HG03457 (cell line): ENCODE results near the gene TMUB1.

Experiments
- ATAC-seq: cut with Tn5 transposase; IDR thresholded peaks from one replicate; pipeline ENCODE4 v1.9.1; 2021; ENCODE audit warnings: moderate number of reproducible peaks; ENCODE audit not compliant: unreplicated experiment

Gene TMUB1

DNA sequence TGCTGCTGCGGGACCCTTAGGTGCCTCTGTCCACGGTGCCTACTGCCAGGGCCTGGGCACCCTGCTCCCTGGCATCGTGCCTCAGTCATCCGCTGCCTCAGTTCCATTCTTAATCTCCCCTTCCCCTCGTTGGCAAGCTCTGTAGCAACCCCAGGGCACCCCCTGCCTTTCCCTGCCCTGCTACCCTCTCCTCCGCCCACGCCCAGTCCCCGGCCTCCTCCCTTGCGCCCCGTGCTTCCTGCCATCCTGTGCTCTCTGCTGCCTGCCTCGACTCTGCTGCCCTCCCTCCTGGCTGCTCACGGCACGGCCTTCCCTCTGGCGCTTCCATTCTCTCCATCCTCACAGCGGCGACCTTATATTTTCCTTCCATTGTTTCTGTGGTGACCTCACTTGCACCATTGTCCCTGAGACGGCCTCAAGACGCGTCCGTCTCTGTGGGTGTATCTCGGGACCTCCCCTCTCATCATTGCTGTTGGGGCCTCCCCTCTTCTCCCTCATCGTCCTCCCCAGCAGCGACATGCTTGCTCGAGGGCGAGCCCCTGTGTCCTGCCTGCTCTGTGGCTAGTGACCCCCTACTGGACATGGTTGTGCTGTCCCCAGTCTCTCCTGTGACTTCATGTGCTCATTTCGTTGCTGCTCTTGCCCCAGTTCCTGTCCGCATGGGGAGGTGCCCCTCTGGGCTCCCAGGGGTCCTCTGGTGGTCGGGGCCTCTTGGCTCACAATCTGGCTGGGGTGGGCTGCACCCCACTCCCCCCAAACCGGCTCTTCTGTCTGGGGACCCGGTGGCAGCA lies 38.3 kb upstream of the TMUB1 start:
- ATAC-seq: no peak

DNA sequence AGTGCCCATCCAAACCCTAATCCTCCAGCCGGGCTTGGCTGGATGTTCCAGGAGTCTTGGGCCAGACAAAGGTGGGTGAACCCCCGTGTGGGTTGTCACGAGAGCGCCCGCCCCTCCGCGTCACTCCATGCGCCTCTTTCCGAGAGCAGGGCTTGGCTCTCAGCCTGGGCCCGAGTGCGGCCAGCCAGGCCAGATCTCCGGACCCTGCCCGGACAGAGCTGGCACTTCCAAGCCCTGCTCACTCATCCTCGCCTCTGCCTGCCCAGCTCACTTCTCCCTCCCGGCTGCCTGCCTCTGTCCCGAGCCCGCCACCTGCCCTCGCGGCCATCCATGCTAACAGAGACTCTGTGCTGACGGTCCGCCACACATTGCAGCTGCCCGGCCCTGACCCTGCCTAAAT lies 37.6 kb upstream of the TMUB1 start:
- ATAC-seq: no peak

- no peak for ATAC-seq
These were observed 36.6 kb upstream of the TMUB1 start for GRCh38 chr7:151119902-151120301.

DNA sequence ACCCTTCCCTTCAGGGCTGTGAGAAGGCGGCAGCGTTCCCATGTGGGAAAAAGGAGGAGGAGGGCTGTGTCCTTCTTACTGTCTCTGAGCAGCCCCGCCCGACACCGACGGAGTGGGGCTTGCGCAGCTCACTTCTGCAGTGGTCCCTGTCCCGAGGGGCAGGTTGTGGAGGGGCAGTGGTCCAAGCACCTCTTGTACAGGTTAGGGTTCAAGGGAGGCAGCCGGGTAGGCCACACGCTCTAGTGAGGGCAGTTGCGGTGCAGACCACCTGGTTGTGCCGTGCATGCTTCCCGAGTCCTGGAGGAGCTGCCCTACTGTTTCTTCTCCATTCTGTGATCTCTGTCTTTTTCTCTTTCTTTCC lies 35.7 kb upstream of the TMUB1 start:
- ATAC-seq: no peak

DNA sequence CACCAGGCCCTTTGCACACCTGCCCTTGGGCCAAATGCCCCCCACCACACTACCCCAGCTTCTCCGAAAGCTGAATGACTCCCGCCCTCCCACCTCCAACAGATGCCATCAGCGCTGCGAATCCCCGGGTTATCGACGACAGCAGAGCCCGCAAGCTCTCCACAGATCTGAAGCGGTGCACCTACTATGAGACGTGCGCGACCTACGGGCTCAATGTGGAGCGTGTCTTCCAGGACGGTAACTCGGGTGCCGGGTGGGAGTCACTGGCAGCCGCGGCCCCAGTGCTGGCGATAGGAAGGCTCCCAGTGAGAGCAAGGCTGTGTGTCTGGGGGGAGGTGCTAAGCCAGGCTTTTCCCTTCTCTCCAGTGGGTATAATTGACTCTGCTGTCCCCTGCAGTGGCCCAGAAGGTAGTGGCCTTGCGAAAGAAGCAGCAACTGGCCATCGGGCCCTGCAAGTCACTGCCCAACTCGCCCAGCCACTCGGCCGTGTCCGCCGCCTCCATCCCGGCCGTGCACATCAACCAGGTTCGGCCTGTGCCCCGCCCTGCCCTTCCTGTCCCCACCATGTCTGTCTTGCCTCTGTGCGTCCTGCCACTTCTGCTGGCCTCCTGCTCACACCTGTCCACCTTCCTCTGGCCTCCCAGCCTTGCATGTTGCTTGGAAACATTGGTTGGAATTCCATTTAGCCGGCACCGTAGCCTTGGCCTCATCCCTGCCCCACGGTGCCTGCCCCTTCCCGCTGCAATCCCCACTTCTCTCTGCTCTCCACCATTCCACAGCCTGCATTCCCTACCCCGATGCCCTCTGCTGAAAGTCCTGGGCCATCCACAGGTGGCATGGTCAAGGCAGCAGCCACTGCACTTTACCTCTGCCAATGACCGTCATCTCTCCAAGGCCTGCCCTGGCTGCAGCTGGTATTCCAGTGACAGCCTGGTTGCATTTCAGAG lies 35.1 kb upstream of the TMUB1 start:
- ATAC-seq: no peak

DNA sequence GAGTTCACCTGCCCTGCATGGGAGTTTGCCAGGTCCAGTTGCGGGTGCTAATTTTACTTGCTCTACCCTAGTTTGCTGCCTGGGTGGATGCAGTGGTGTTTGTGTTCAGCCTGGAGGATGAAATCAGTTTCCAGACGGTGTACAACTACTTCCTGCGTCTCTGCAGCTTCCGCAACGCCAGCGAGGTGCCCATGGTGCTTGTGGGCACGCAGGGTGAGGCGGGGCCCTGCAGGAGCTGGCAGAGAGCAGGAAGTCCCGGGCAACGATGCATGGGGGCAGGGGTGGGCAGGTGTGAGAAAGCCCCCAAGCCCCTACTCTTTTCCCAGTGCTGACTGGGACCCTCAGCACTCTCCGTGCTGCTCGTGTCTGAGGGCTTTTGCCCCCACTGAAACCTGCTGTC lies 34.3 kb upstream of the TMUB1 start:
- no peak for ATAC-seq

DNA sequence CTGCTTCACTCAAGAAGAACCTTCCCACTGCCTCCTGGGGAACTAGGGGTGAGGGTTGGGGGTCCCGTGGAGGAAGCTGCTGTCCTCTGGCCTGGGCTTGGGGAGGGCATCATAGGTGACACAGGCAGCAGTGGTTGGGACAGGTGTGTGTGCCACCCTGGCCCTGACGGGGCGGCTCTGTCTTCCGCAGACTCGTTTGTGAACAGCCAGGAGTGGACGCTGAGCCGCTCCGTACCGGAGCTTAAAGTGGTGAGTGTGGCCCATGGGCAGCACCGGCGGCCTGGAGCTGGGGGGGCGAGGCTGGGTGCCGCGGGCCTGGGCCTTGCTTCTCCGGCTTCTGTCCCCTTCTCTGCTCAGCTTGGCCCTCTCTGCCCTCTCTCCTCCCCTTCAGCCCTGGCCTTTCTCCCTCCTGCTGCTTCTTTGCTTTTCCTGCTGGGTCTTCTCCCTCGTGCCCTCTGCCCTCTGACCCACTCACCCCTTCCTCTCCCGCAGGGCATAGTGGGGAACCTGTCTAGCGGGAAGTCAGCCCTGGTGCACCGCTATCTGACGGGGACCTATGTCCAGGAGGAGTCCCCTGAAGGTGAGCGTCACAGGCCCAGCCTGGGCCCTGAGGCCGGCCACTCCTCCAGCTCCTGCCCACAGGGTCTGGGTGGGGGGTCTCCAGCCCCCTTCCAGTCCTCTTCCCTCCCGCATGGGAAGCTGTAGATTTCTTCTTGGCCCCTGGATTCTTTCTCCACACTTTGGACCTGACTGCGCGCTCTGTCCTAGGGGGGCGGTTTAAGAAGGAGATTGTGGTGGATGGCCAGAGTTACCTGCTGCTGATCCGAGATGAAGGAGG lies 33.5 kb upstream of the TMUB1 start:
- no peak for ATAC-seq

GRCh38 chr7:151115836-151116418 lies 32.6 kb upstream of the TMUB1 start:
- no peak for ATAC-seq

- no peak for ATAC-seq
These were observed 32.0 kb upstream of the TMUB1 start for GRCh38 chr7:151115121-151115835.

DNA sequence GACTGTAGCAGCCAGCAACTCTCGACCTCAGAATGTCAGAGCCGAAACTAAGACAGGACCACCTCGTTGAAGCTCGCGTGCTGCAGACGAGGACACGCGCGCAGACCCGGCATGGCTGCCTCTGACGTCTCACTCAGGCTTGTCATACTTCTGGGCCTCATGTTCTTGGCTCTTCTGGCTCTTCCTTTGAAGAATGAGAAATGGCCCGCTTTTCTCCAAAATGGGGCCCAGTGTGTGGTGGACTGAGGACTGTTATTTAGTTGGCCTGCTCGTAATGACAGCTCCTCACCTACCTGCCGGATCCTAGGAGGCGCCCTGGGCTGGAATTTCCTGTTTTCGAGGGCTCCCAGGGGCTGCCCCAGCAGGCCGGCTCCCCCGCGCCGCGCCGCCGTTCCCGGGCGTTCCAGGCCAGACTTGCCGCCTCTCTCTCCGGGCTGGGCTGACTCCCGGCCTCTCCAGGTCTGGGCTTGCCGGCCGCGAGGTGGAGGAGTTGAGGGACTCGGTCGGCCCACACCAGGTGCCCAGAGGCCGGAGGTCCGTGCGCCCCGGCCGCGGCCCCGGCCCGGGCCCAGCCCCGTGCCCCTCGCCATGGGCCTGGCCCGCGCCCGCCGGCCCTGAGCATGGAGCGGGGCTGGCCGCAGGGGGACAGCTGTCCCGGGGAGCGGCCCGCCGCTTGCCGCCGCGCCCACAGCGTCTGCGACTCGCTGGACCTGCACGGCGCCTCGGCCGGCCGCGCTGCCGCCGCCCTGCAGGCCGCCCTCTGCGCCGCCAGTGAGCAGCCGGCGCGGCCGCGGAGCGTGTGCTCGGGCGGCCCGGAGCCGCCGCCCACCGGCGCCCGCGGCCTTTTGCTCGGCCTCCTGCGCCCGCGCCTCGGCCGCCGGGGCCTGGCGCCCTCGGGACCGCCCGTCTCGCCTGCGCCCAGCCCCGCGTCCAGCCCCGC lies 31.1 kb upstream of the TMUB1 start:
- ATAC-seq: no peak

DNA sequence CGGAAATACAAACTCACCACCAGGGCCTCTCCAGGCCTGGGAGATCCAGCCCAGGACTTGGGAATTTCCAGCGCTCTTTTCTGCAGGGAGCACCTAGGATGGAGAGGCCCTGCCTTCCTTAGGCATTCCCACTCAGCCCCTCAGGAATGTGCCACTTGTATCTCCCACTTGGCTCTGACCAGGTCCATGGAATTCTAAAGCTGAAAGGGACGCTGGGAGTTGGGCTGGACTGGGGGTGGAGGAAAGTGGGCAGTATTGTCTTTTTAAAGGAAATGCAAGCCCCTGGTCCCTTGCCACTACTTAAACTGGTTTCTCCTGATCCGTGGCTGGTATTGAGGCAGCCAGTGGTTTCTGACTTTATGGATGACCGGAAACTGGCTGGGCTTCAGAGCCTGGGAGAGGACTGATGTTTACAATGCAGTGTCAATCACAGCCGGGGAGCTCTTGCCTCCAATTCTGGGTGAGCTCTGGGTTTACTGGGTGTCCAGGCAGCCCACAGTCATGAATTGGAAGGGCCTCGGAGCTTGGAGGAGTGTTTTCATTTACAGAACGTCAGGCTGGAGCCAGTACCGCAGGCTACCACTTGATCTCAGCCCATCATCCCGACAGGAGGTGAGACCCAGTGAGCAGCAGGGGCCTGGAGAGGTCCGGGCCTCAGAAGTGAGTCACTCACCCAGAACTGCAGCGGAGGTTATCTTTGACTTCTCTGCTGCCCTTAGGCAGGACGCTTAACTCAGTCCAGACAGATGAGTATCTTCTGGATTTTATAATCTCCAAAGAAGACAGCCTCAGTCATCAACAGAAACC lies 30.3 kb upstream of the TMUB1 start:
- ATAC-seq: no peak

GRCh38 chr7:151110941-151111645 lies 27.8 kb upstream of the TMUB1 start:
- peak; percentile 71 for ATAC-seq

DNA sequence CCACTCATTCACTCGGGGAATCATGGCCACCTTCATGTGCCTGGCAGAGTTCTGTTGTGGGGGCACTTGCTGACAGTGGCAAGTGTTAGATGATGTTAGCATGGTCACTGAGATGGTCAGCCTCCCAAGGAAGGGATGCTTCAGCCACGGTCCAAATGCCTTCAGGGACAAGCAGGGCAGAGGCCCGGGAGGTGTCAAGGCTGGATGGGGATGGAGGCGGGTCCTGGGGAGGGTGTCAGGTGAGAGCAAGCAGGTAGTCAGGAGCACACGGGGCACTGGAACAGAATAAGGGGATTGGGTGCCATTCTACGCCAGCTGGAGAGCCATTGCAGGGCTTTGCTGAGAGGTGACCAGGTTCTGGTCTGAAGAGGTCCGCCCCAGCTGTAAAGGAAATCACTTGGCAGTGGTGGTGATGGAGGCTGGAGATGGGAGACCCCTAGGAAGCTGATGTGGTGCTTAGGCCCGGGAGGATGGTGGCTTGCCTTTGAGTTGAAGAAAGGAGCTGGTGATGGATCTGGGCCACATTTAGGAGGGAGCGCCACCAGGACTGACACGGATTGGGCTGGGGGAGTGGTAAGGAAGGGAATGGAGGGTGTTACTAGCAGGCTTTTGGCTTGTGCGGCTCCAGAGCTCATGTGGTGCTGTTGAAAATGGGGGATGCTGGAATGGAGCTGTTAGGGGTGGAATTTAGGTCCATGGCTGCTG lies 27.1 kb upstream of the TMUB1 start:
- no peak for ATAC-seq

DNA sequence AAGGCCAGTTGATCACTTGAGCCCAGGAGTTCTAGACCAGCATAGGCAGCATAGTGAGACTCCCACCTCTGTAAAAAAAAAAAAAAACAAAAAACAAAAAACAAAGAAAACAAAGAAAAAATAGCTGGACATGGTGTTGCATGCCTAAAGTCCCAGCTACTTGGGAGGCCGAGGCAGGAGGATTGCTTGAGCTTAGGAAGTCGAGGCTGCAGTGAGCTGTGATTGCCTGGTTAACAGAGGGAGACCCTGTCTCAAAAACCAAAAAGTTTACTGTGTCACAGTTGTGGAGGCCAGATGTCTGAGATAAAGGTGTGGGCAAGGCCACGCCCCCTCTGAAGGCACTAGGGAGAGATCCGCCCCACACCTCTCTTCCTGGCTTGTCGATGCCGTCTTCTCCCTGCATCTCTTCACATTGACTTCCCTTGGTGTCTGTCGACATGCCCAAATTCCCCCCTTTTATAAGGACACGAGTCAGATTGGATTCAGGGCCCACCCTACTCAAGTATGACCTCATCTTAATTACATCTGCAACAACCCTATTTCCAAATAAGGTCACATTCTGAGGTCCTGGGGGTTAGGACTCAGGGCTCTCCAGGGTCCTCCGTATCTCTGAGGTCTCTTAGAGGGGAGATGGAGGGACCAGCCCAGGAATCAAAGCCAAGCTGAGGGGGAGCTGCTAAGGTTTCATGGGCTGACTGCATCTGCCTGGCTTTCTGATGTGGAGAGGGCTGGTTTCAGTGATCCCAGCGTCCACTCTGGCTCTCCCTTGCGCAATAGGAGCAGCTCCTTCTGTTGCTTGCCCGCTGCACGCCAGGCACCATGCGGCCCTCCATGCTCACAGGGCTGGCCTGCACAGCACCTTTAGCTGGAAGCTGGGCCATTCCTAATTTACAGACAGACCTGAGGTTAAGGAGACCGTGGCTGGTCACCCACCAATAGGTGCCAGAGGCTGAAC lies 26.1 kb upstream of the TMUB1 start:
- no peak for ATAC-seq

DNA sequence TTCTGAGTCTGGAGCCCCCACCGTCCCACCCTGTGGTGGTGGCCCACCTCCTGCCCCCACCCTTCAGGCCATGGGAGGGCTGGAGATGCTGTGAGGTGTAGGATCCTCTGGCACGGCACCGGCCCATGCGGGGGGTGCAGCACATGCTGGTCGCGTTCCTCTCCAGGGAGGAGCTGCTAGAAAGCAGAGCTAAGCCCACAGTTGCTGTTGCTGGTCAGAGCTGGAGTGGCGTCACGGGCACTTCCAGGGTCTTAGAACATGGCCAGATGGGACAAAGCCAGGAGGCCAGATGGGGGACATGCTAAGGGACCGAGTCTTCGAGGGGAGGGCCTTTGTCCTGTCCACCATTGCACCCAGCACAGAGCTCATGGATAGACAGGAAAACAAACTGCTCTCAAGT lies 24.6 kb upstream of the TMUB1 start:
- ATAC-seq: no peak
